Heart right ventricle (tissue), 16 donors: ENCODE data around the gene SEMA3C. TPM values are rescaled to one million over a fixed set of nuclear protein-coding genes. Genes with fewer than 3 reads are reported as not detected.

Experiments
- ATAC-seq, 8 donors: fragments of 200-7000 bp; cut with Tn5 transposase; one replicate each; pipeline ENCODE4 v1.9.1; 2020; ENCODE audit warnings: mild to moderate bottlenecking in 8 of 8, moderate library complexity in 8 of 8, moderate number of reproducible peaks in 1 of 8
- DNase-seq, 2 donors: peaks; one replicate each; pipeline ENCODE4 v3.0.0-alpha.2; 2020
- H3K27ac ChIP-seq, 10 donors: fragments of 200-600 bp; sonication (generic) in 2 of 10; one replicate each; pipeline versions ENCODE4 v1.5.0 to v1.8.0; 2020 to 2022; ENCODE audit warnings: mild to moderate bottlenecking in 3 of 10
- H3K27me3 ChIP-seq, 7 donors: fragments of 200-600 bp; one replicate each; pipeline ENCODE4 v1.8.0; 2021 to 2022; ENCODE audit warnings: mild to moderate bottlenecking in 2 of 7
- H3K36me3 ChIP-seq, 9 donors: fragments of 200-600 bp; sonication (generic) in 1 of 9; one replicate each; pipeline versions ENCODE4 v1.5.0 to v1.8.0; 2020 to 2022; ENCODE audit warnings: mild to moderate bottlenecking in 2 of 9
- H3K4me1 ChIP-seq, 9 donors: fragments of 200-600 bp; sonication (generic) in 1 of 9; one replicate each; pipeline versions ENCODE4 v1.5.0 to v1.8.0; 2020 to 2022; ENCODE audit warnings: mild to moderate bottlenecking in 4 of 9
- H3K4me3 ChIP-seq, 10 donors: fragments of 200-600 bp; sonication (generic) in 2 of 10; one replicate each; pipeline versions ENCODE4 v1.5.0 to v1.8.0; 2020 to 2022; ENCODE audit warnings: mild to moderate bottlenecking in 7 of 10, moderate library complexity in 2 of 10
- H3K9me3 ChIP-seq, 11 donors: fragments of 200-600 bp in 10 of 11; sonication (generic) in 2 of 11; one replicate each; pipeline versions ENCODE4 v1.5.0 to v1.8.0; 2013 to 2022; ENCODE audit warnings: mild to moderate bottlenecking in 2 of 11, control low read depth in 1 of 11, moderate library complexity in 1 of 11
- WGBS, 2 donors: extraction: QIAGEN DNeasy Blood & Tissue Kit; methylation state at CpG; one replicate each; pipeline ENCODE4 v1.1.7; 2013; ENCODE audit warnings: inconsistent platforms in 1 of 2; 5-methylcytosine and 5-hydroxymethylcytosine counted together
- intact Hi-C, 10 donors: fragments of 100-400 bp; cut with DNase I; formaldehyde crosslinking; loops; one replicate each; pipeline versions ENCODE4 v1.11.1 to v1.14.2; 2022
- polyA plus RNA-seq, 2 donors: library from polyadenylated mRNA; stranded (reverse); fragments of 200-250 nt; gene quantifications; one replicate each; pipeline ENCODE4 v1.2.3, GENCODE V29; 2013
- total RNA-seq, 10 donors: library from RNA; stranded (reverse); fragmentation: NEBNext Ultra II Directional in 3 of 10; extraction: Animal tissue kit (Norgen Biotek cat#: 25700) in 3 of 10; gene quantifications; one replicate each; pipeline versions ENCODE4 v1.2.1 to v1.2.4, GENCODE V29; 2021 to 2023
- TF ChIP-seq, protein P1 (sequence below), 9 donors: fragments of 200-600 bp; sonication (generic) in 2 of 9; IDR thresholded peaks; one replicate each; pipeline versions ENCODE4 v1.5.0 to v1.8.0; 2021 to 2022; ENCODE audit warnings: antibody characterized with exemption in 9 of 9, mild to moderate bottlenecking in 5 of 9, moderate library complexity in 1 of 9
- donor health status: Arrhythmogenic right ventricular cardiomyopathy.
- donor health status: ischemic (EF 13 %, LVEDD 7.1; RV severe dilation, severe dysfunction).
- donor health status: healthy with polysubstance abuse.
- donor health status: DM: no; HTN: yes; CAD: no.
- donor health status: DM: no; HTN: no; CAD: no.
- donor health status: ischemic (EF 25% LVEDD 6.9; RV normal size, moderate dysfunction).
- donor health status: ischemic (EF 25% LVEDD 5.7; RV mildly dilated, moderate dysfunction).
- donor health status: healthy.
- donor health status: DM: yes; HTN: yes; CAD: no.
- donor health status: Ischemic cardiomyopathy.
- donor health status: ischemic (EF 35%, LVEDD 5.7; RV mildly dilated, moderate dysfunction).
- donor health status: nonischemic (EF 11% LVEDD 7.7; RV severe dilation, severe dysfunction).
- donor health status: DM: yes; HTN: yes; CAD: no.
- donor health status: PGD.
- donor health status: ischemic (EF 29% LVEDD 5.4; RV normal size, mild dysfunction).
- donor health status: nonischemic (EF 23%, LVEDD 6.1; RV moderate dilation, normal function).

SEMA3C gene
- total and polyA plus RNA-seq, 12 donors: 14.5 to 83.2 (median 57.3) TPM

DNA sequence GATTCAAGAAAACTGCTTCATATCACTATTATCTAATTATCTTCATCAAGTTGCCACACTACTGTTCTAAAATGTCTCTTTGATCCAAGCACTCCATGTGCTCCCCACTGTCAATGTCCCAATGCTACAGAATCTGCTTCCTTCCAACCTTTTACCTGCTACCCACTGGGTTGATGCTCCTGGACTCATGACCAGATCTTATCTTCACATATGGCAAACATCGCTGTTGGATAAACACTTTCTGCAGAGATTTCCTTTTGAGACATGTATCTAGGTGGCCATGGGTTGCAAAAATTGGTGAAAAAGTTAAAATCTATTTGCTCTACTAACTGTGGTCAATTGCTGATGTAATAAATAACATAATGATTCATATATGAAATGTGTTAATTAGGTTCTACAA lies 24.5 kb upstream of the SEMA3C start:
- Histone ChIP-seq H3K4me3 (no peak overlapping the region), H3K27ac (peak overlapping the region in 3 of 10 donors; percentile 41 to 49 (median 48)), H3K9me3 (no peaks in the 10 kb centered on the region), H3K4me1 (peaks cover 0 to 37% (median 15%) of the 10 kb centered on the region in 9 donors), H3K27me3 (no peaks in the 10 kb centered on the region), H3K36me3 (no peaks in the 10 kb centered on the region)
- no peak for ATAC-seq
- 90 to 91% methylated on average over 1 of the region's 1 CpG for WGBS, 2 donors
- intact Hi-C loops: no loop called here
- DNase-seq: no peak
- TF ChIP-seq, protein P1, sequence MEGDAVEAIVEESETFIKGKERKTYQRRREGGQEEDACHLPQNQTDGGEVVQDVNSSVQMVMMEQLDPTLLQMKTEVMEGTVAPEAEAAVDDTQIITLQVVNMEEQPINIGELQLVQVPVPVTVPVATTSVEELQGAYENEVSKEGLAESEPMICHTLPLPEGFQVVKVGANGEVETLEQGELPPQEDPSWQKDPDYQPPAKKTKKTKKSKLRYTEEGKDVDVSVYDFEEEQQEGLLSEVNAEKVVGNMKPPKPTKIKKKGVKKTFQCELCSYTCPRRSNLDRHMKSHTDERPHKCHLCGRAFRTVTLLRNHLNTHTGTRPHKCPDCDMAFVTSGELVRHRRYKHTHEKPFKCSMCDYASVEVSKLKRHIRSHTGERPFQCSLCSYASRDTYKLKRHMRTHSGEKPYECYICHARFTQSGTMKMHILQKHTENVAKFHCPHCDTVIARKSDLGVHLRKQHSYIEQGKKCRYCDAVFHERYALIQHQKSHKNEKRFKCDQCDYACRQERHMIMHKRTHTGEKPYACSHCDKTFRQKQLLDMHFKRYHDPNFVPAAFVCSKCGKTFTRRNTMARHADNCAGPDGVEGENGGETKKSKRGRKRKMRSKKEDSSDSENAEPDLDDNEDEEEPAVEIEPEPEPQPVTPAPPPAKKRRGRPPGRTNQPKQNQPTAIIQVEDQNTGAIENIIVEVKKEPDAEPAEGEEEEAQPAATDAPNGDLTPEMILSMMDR (IDR thresholded peaks at IDR 0.05): no peak

DNA sequence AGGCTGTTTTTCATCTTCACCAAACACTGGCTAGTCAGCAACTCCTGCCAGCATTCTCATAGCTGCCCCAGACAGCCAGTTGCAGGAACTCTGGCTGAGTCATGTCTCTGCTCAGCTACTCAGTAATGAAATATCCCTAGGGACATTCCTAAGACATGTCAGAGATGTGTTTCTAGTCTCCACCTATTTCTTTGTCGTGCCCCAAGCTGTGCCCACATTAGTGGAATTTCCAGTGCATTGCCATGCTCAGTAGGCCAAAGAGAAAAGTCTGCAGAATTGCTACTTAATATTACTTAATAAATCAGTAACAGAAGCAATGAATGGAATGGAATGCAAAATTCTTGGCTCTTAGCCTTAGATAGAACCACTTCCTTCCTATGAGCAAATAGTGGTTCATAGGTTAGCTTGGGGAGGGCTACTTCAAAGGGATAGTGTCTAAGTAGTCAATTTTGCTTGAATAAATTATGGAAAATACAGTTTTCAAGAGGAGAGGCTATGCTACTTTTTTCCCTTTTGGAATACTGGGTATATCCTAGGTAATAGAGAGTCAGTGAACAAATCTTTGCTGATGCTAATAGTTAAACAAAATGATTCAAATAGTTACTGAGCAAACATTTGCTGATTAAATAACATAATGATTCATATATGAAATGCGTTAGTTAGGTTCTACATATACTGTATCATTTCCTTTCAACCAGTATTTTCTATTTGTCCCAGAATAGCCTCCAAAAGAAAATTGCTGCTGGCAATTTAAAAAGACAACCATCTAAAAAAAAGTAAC lies 23.6 kb upstream of the SEMA3C start:
- H3K4me3 ChIP-seq: no peak overlapping the region
- no peaks in the 10 kb centered on the region for H3K36me3 ChIP-seq
- H3K27ac ChIP-seq: peak overlapping the region in 5 of 10 donors; percentile 8 to 49 (median 45)
- H3K27me3 ChIP-seq: no peaks in the 10 kb centered on the region
- H3K4me1 ChIP-seq: peaks cover 0 to 37% (median 15%) of the 10 kb centered on the region in 9 donors
- intact Hi-C loops: no loop called here
- 41 to 42% methylated on average over 2 of the region's 2 CpGs for WGBS, 2 donors
- DNase-seq (peak; percentile 25 to 35), ATAC-seq (peak; percentile 78 to 99 (median 92))
- TF ChIP-seq, protein P1 (IDR thresholded peaks at IDR 0.05): no peak
- H3K9me3 ChIP-seq: no peaks in the 10 kb centered on the region

DNA sequence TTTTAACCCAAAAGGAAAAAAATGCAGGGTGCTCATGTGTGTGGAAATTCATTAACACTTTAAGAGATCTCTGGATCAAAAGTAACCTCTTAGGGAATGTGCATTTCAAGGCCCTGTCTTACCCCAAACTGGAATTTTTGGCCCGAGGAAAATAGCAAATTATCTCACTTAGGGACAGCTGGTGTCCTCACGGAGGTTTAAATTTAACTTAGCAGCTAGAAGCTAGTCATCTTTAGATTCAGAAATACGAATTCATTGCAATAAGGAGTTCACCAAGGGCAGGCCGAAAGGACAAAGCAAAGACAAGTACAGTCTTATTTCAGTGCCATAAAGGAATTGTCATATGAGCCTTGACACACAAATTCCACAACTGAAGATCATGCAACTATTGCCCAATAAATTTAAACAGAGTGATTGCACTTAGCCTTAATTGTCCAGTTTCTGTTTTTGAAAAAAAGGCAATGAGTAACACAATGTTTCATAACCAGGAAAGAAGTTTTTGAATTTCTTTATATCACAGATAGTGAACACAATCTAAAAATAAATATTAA lies 22.4 kb upstream of the SEMA3C start:
- H3K27me3 ChIP-seq: no peaks in the 10 kb centered on the region
- no peak for DNase-seq
- peak overlapping the region in 4 of 10 donors; percentile 45 to 59 (median 46) for H3K27ac ChIP-seq
- peak in 4 of 8 donors; percentile 30 to 56 (median 50) for ATAC-seq
- no peak overlapping the region for H3K4me3 ChIP-seq
- intact Hi-C loops: no loop called here
- no peaks in the 10 kb centered on the region for H3K36me3 ChIP-seq
- TF ChIP-seq, protein P1 (IDR thresholded peaks at IDR 0.05): no peak
- H3K4me1 ChIP-seq: peaks cover 0 to 37% (median 15%) of the 10 kb centered on the region in 9 donors
- H3K9me3 ChIP-seq: no peaks in the 10 kb centered on the region
- 58 to 59% methylated on average over 4 of the region's 4 CpGs for WGBS, 2 donors

DNA sequence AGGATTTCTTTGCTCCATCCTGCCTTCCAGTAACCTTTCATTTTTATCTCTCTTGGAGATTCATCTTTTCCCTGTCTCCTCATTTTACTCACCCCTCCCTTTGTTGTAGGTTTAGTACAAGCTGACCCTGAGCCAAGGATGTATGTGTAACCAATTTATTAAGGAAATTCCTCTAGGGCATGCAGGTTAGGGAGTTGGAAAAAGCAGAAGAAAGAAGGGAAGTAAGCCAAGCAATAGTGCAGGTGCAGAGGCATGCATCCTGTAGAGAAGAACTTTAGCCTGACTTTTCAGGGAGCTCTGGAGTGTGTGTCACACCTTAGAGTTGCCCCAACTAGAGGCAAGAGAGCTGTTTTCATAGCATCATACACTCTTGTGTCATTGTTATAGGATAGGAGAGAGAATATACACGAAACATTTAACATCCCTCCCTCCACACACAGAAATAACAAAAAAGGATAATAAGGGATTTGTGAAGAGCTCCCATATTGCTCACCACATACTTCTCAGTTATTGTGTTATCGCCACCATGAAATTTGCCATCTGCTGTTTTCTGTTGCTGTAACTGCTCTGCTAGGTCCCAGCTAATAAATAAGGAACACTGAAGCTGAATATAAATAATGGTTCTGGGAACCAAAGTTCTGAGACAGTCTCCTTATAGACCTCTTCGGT lies 21.8 kb upstream of the SEMA3C start:
- intact Hi-C loops: no loop called here
- peak overlapping the region in 3 of 10 donors; percentile 45 to 59 (median 48) for H3K27ac ChIP-seq
- WGBS, 2 donors: 77 to 82% methylated on average over 3 of the region's 3 CpGs

More for the DNA sequence above, 21.8 kb upstream of the SEMA3C start:
- TF ChIP-seq, protein P1 (IDR thresholded peaks at IDR 0.05): no peak
- no peak for DNase-seq
- Histone ChIP-seq H3K27me3 (no peaks in the 10 kb centered on the region), H3K9me3 (no peaks in the 10 kb centered on the region), H3K4me1 (peaks cover 0 to 37% (median 13%) of the 10 kb centered on the region in 9 donors), H3K4me3 (no peak overlapping the region), H3K36me3 (no peaks in the 10 kb centered on the region)
- ATAC-seq: no peak
